Loucy (cell line): ENCODE data around the gene ARHGAP26.

Experiments
- H2AFZ ChIP-seq: fragments of 200-600 bp; sonication (generic); 2 replicates; pipeline ENCODE4 v1.6.0; 2016; ENCODE audit warnings: antibody characterized with exemption, mild to moderate bottlenecking, low read length, moderate library complexity
- H3F3A ChIP-seq: fragments of 200-600 bp; 2 replicates; pipeline ENCODE4 v1.6.0; 2016; ENCODE audit warnings: antibody characterized with exemption, low read depth, mild to moderate bottlenecking
- H3K27me3 ChIP-seq: fragments of 200-600 bp; sonication (generic); 2 replicates; pipeline ENCODE4 v1.6.1; 2014; ENCODE audit warnings: low read length, mild to moderate bottlenecking; ENCODE audit not compliant: insufficient read depth, poor library complexity, severe bottlenecking
- H3K36me3 ChIP-seq: fragments of 200-600 bp; sonication (generic); 2 replicates; pipeline ENCODE4 v1.6.1; 2016; ENCODE audit warnings: low read length; ENCODE audit not compliant: insufficient read depth
- H3K4me1 ChIP-seq: fragments of 200-600 bp; sonication (generic); 2 replicates; pipeline ENCODE4 v1.5.1; 2014; ENCODE audit warnings: low read length, mild to moderate bottlenecking; ENCODE audit not compliant: insufficient read depth, poor library complexity, severe bottlenecking
- H3K4me2 ChIP-seq: fragments of 200-600 bp; sonication (generic); 2 replicates; pipeline ENCODE4 v1.6.0; 2014; ENCODE audit warnings: antibody characterized with exemption, low read length, low read depth, mild to moderate bottlenecking; ENCODE audit not compliant: poor library complexity, severe bottlenecking
- H3K4me3 ChIP-seq: fragments of 200-600 bp; sonication (generic); 2 replicates; pipeline ENCODE4 v1.5.1; 2014; ENCODE audit warnings: low read length, mild to moderate bottlenecking, mixed read lengths; ENCODE audit not compliant: poor library complexity, severe bottlenecking
- H3K79me2 ChIP-seq: fragments of 200-600 bp; sonication (generic); 2 replicates; pipeline ENCODE4 v1.6.1; 2014; ENCODE audit warnings: low read length; ENCODE audit not compliant: insufficient read depth
- H3K9ac ChIP-seq: fragments of 200-600 bp; sonication (generic); 2 replicates; pipeline ENCODE4 v1.6.0; 2014; ENCODE audit warnings: mild to moderate bottlenecking, low read depth, low read length, moderate library complexity; ENCODE audit not compliant: poor library complexity, severe bottlenecking
- H3K9me2 ChIP-seq: fragments of 200-600 bp; sonication (generic); replicated peaks from 2 replicates; pipeline ENCODE4 v1.6.1; 2016; ENCODE audit warnings: low read depth, low read length, mixed read lengths
- H3K9me3 ChIP-seq: fragments of 200-600 bp; sonication (generic); 2 replicates; pipeline ENCODE4 v1.6.1; 2014; ENCODE audit warnings: mild to moderate bottlenecking, antibody characterized with exemption, low read length, low read depth; ENCODE audit not compliant: insufficient read depth
- H4K20me1 ChIP-seq: fragments of 200-600 bp; sonication (generic); 2 replicates; pipeline ENCODE4 v1.6.0; 2014; ENCODE audit warnings: antibody characterized with exemption, low read length, mild to moderate bottlenecking; ENCODE audit not compliant: insufficient read depth, poor library complexity, severe bottlenecking
- EZH2phosphoT487 ChIP-seq: fragments of 200-600 bp; IDR thresholded peaks from 2 replicates; pipeline ENCODE4 v1.6.1; 2018; ENCODE audit warnings: antibody characterized with exemption, mild to moderate bottlenecking, moderate library complexity, borderline replicate concordance
- TF ChIP-seq, protein P1 (sequence below): fragments of 200-600 bp; sonication (generic); conservative IDR thresholded peaks from 2 replicates; pipeline ENCODE4 v1.5.1; 2014; ENCODE audit warnings: mild to moderate bottlenecking, antibody characterized with exemption, low read length

Gene ARHGAP26

DNA sequence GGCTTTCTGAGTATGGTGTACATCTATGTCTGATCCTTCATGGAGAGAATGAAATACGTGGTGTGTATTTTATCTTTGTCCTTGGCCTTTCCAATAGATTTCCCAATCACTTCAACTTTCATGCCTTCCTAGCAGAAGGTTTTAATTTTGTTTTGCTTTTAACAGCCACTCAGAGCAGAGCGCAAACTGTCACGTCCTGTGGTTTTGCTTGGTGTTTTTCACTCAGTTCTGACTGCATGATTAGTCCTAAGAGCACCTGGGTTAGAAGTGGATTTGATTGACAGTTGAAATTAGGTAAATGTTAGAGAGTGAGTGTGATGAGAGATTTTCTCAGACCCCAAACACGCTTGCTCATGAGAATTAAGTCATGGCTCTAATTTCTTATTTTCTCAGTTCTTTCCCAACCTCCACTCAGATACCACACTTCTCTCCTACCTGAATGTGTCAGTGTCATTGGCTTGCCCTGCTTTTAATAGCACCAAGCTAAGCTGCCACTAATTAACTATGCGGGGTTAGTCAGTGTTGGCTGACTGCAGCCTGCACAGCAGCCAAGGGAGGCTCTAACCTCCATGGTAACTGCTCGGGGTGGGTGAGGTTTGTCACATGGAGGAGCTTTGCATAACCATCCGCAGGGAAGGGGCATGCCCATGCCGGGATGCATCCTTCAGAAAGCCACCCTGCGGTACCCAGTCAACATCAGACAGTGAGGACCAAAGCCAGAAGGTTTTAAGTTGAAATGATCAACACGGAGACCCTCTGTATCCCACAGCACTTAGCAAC lies 459.9 kb downstream of the ARHGAP26 start:
- no peak overlapping the region for H2AFZ ChIP-seq
- no peaks in the 10 kb centered on the region for H3F3A ChIP-seq
- H3K4me1 ChIP-seq = peaks cover 8% of the 10 kb centered on the region
- H3K4me2 ChIP-seq = no peak overlapping the region
- no peaks in the 10 kb centered on the region for H4K20me1 ChIP-seq
- no peaks in the 10 kb centered on the region for H3K36me3 ChIP-seq
- no peaks in the 10 kb centered on the region for H3K9me2 ChIP-seq
- H3K9ac ChIP-seq = no peak overlapping the region
- H3K79me2 ChIP-seq = no peaks in the 10 kb centered on the region
- TF ChIP-seq EZH2phosphoT487 = no peak
- TF ChIP-seq, protein P1, sequence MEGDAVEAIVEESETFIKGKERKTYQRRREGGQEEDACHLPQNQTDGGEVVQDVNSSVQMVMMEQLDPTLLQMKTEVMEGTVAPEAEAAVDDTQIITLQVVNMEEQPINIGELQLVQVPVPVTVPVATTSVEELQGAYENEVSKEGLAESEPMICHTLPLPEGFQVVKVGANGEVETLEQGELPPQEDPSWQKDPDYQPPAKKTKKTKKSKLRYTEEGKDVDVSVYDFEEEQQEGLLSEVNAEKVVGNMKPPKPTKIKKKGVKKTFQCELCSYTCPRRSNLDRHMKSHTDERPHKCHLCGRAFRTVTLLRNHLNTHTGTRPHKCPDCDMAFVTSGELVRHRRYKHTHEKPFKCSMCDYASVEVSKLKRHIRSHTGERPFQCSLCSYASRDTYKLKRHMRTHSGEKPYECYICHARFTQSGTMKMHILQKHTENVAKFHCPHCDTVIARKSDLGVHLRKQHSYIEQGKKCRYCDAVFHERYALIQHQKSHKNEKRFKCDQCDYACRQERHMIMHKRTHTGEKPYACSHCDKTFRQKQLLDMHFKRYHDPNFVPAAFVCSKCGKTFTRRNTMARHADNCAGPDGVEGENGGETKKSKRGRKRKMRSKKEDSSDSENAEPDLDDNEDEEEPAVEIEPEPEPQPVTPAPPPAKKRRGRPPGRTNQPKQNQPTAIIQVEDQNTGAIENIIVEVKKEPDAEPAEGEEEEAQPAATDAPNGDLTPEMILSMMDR = no peak
- no peaks in the 10 kb centered on the region for H3K27me3 ChIP-seq
- no peak overlapping the region for H3K4me3 ChIP-seq
- H3K9me3 ChIP-seq = no peaks in the 10 kb centered on the region

DNA sequence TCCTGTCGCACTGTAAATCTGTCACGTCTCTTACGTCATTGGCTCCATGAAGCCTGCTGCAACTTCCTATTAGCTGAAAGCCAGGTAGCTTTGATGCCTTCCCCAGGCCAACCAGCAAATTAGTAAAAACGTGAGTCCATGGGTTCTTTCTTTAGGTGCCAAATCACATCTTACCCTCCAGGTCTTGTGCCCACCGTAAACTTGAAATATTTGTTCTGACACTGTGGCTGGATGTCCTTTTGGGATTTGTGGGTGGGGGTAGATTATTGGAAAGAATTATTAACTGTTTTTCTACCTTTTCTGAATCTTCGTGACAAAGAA lies 460.5 kb downstream of the ARHGAP26 start:
- Histone ChIP-seq H4K20me1 (no peaks in the 10 kb centered on the region), H2AFZ (no peak overlapping the region), H3K9me2 (no peaks in the 10 kb centered on the region), H3K9me3 (no peaks in the 10 kb centered on the region), H3K9ac (no peak overlapping the region), H3K27me3 (no peaks in the 10 kb centered on the region), H3K4me1 (peaks cover 8% of the 10 kb centered on the region), H3K4me2 (no peak overlapping the region), H3F3A (no peaks in the 10 kb centered on the region), H3K36me3 (no peaks in the 10 kb centered on the region), H3K79me2 (no peaks in the 10 kb centered on the region), H3K4me3 (no peak overlapping the region)
- TF ChIP-seq EZH2phosphoT487 = no peak
- TF ChIP-seq, protein P1 = no peak

DNA sequence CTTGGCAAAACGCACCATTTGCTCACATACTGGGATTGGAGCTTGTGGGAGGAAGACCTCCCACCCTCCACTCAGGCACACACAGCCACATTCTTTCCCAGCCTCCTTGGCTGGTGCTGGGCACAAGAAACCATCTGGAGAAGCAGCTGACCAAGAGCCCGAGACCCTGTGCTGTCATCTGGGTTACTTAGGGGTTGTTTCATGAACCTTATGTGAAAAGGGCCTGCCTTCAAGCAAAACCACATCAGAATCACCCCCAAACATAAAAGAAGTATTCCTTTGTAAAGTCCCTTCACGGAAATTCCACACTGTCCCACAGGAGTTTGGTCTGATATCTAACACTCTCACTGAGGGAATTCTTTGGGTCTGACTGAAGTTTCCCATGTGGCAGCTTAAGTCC lies 461.2 kb downstream of the ARHGAP26 start:
- H3K4me2 ChIP-seq = no peak overlapping the region
- no peak overlapping the region for H3K4me3 ChIP-seq
- H3K27me3 ChIP-seq = no peaks in the 10 kb centered on the region
- H3K9me3 ChIP-seq = no peaks in the 10 kb centered on the region
- no peak overlapping the region for H2AFZ ChIP-seq
- no peaks in the 10 kb centered on the region for H3K36me3 ChIP-seq
- TF ChIP-seq, protein P1 = no peak
- no peak for TF ChIP-seq EZH2phosphoT487
- H3K79me2 ChIP-seq = no peaks in the 10 kb centered on the region
- no peaks in the 10 kb centered on the region for H3K9me2 ChIP-seq
- H4K20me1 ChIP-seq = no peaks in the 10 kb centered on the region
- H3F3A ChIP-seq = no peaks in the 10 kb centered on the region
- no peak overlapping the region for H3K9ac ChIP-seq
- H3K4me1 ChIP-seq = peaks cover 8% of the 10 kb centered on the region
